OCI-LY7 (cell line): ENCODE measurements around the gene TREML1.

Experiments
- EZH2phosphoT487 ChIP-seq: fragments of 200-600 bp; sonication (generic); IDR thresholded peaks from 2 replicates; pipeline ENCODE4 v1.6.1; 2018; ENCODE audit warnings: low read depth, borderline replicate concordance, mild to moderate bottlenecking, mixed run types, antibody characterized with exemption, low read length, moderate library complexity, mixed read lengths
- TF ChIP-seq, protein P1 (sequence below): fragments of 200-600 bp; sonication (generic); conservative IDR thresholded peaks from 2 replicates; pipeline ENCODE4 v1.5.1; 2014; ENCODE audit warnings: mild to moderate bottlenecking, antibody characterized with exemption, low read length, moderate library complexity, mixed read lengths

DNA sequence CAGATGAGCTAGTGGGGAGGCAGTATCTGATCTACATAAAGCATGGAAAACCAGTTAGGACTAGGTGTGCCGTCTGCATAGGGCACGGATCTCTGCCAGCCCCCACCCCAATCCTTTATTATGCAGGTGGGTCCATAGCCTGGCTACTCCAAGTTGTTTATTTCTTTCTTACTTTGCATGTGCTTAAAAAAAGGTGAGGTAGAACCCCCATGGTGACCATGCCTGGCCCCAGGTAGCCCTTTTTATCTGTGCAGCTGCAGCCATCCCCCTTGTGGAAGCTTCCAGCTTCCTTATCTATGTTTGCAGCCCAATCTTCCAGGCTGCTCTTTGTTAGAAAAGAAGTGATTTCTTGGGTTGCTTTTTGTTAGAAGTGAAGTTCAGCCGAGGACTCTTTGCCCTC is 17.8 kb upstream of the TREML1 start:
- TF ChIP-seq, protein P1, sequence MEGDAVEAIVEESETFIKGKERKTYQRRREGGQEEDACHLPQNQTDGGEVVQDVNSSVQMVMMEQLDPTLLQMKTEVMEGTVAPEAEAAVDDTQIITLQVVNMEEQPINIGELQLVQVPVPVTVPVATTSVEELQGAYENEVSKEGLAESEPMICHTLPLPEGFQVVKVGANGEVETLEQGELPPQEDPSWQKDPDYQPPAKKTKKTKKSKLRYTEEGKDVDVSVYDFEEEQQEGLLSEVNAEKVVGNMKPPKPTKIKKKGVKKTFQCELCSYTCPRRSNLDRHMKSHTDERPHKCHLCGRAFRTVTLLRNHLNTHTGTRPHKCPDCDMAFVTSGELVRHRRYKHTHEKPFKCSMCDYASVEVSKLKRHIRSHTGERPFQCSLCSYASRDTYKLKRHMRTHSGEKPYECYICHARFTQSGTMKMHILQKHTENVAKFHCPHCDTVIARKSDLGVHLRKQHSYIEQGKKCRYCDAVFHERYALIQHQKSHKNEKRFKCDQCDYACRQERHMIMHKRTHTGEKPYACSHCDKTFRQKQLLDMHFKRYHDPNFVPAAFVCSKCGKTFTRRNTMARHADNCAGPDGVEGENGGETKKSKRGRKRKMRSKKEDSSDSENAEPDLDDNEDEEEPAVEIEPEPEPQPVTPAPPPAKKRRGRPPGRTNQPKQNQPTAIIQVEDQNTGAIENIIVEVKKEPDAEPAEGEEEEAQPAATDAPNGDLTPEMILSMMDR = no peak
- no peak for TF ChIP-seq EZH2phosphoT487
